H1 (cell line): ENCODE results near the gene VWCE. TPM values are rescaled to one million over a fixed set of nuclear protein-coding genes. Genes with fewer than 3 reads are reported as not detected.

Source experiments
- CTCF ChIA-PET: fragments of 300-600 bp; sonication (Branson Sonifier 250); formaldehyde crosslinking; loops from one replicate; lab custom pipeline; 2021; ENCODE audit not compliant: partially characterized antibody; lab: Charles Lee
- POLR2A ChIA-PET: fragments of 300-600 bp; sonication (Branson Sonifier 250); formaldehyde crosslinking; loops from one replicate; lab custom pipeline; 2021; ENCODE audit warnings: inconsistent platforms; ENCODE audit not compliant: partially characterized antibody; lab: Charles Lee
- DNase-seq, 2 experiments: peaks; one replicate each; pipeline versions ENCODE4 v3.0.0 to v3.0.0-alpha.2; 2010 to 2022; ENCODE audit warnings: low spot score in 2 of 2, low read depth in 1 of 2, mixed read lengths in 1 of 2
- FAIRE-seq: peaks from 2 replicates; lab custom pipeline; 2011; peaks lifted over from hg19 to GRCh38; lab: Jason Lieb, UNC
- H2AFZ ChIP-seq: 2 replicates; pipeline ENCODE4 v1.8.1; 2012; ENCODE audit warnings: low read length, inconsistent platforms
- H2AK5ac ChIP-seq: 2 replicates; pipeline ENCODE4 v1.6.1; 2013; ENCODE audit warnings: low read depth, low read length
- H2BK120ac ChIP-seq: replicated peaks from 2 replicates; pipeline ENCODE3; 2013; ENCODE audit warnings: low read depth, low read length, inconsistent platforms
- H2BK12ac ChIP-seq: 2 replicates; pipeline ENCODE4 v1.6.1; 2013; ENCODE audit warnings: low read depth, low read length
- H2BK15ac ChIP-seq: 2 replicates; pipeline ENCODE4 v1.6.1; 2013; ENCODE audit warnings: low read length
- H2BK20ac ChIP-seq: 2 replicates; pipeline ENCODE4 v1.6.1; 2013; ENCODE audit warnings: low read length
- H2BK5ac ChIP-seq: 2 replicates; pipeline ENCODE4 v1.6.1; 2013; ENCODE audit warnings: low read depth, low read length
- H3K14ac ChIP-seq: 2 replicates; pipeline ENCODE4 v1.6.1; 2013; ENCODE audit warnings: inconsistent platforms; ENCODE audit not compliant: insufficient read length
- H3K18ac ChIP-seq: 2 replicates; pipeline ENCODE4 v1.6.1; 2013; ENCODE audit warnings: low read length; ENCODE audit errors: extremely low read depth
- H3K23ac ChIP-seq: 2 replicates; pipeline ENCODE4 v1.6.1; 2013; ENCODE audit warnings: inconsistent platforms; ENCODE audit not compliant: insufficient read length
- H3K23me2 ChIP-seq: 2 replicates; pipeline ENCODE4 v1.6.1; 2013; ENCODE audit warnings: low read depth, low read length
- H3K27ac ChIP-seq: 2 replicates; pipeline ENCODE4 v1.6.1; 2011; ENCODE audit warnings: low read depth, low read length, inconsistent platforms
- H3K27me3 ChIP-seq, 4 experiments: replicated peaks in 1 of 4; 1 replicate in 1 of 4; 2 replicates in 3 of 4; pipeline versions ENCODE4 v1.6.1 to v1.8.1; 2011 to 2013; ENCODE audit warnings: low read length in 3 of 4, mild to moderate bottlenecking in 3 of 4, inconsistent platforms in 2 of 4, mixed read lengths in 2 of 4, moderate library complexity in 1 of 4; ENCODE audit not compliant: control insufficient read depth in 3 of 4, insufficient read depth in 3 of 4; ENCODE audit errors: extremely low read depth in 1 of 4
- H3K36me3 ChIP-seq, 4 experiments: 2 replicates each; pipeline versions ENCODE4 v1.6.1 to v1.8.1; 2011 to 2013; ENCODE audit warnings: mild to moderate bottlenecking in 4 of 4, low read length in 3 of 4, moderate library complexity in 2 of 4, control low read depth in 1 of 4, inconsistent platforms in 1 of 4; ENCODE audit not compliant: insufficient read depth in 4 of 4, control insufficient read depth in 2 of 4
- H3K4ac ChIP-seq: replicated peaks from 2 replicates; pipeline ENCODE3; 2013; ENCODE audit warnings: low read length, low read depth, mixed read lengths, inconsistent platforms; ENCODE audit not compliant: insufficient read length
- H3K4me1 ChIP-seq, 4 experiments: replicated peaks in 1 of 4; 1 replicate in 1 of 4; 2 replicates in 3 of 4; pipeline versions ENCODE4 v1.6.1 to v1.8.1; 2011 to 2013; ENCODE audit warnings: low read length in 3 of 4, inconsistent platforms in 2 of 4, mixed read lengths in 1 of 4; ENCODE audit not compliant: insufficient read depth in 4 of 4, control insufficient read depth in 3 of 4
- H3K4me2 ChIP-seq, 2 experiments: 2 replicates each; pipeline versions ENCODE4 v1.6.1 to v1.8.1; 2011 to 2013; ENCODE audit warnings: low read depth in 2 of 2, low read length in 2 of 2, control low read depth in 1 of 2, inconsistent platforms in 1 of 2, mild to moderate bottlenecking in 1 of 2; ENCODE audit not compliant: insufficient read depth in 1 of 2
- H3K4me3 ChIP-seq, 4 experiments: fragments of 200-600, 300-600 bp in 1 of 4; sonication (generic), shearing (Covaris generic), sonication (Bioruptor Twin) in 1 of 4; 2 replicates each; pipeline versions ENCODE4 v1.5.1 to v1.8.1; 2011 to 2016; ENCODE audit warnings: low read length in 4 of 4, low read depth in 3 of 4, control low read depth in 2 of 4, inconsistent platforms in 2 of 4, mild to moderate bottlenecking in 2 of 4, mixed read lengths in 1 of 4, moderate library complexity in 1 of 4; ENCODE audit not compliant: insufficient read depth in 2 of 4; ENCODE audit errors: extremely low read depth in 1 of 4
- H3K56ac ChIP-seq: replicated peaks from 2 replicates; pipeline ENCODE3; 2013; ENCODE audit warnings: low read depth, mild to moderate bottlenecking, mixed read lengths, low read length, inconsistent platforms; ENCODE audit not compliant: insufficient read length
- H3K79me1 ChIP-seq: 2 replicates; pipeline ENCODE4 v1.6.1; 2013; ENCODE audit warnings: low read depth, low read length, control low read depth
- H3K79me2 ChIP-seq, 2 experiments: 2 replicates each; pipeline versions ENCODE4 v1.6.1 to v1.8.1; 2012 to 2013; ENCODE audit warnings: low read length in 2 of 2, mild to moderate bottlenecking in 2 of 2, inconsistent platforms in 1 of 2; ENCODE audit not compliant: insufficient read depth in 2 of 2, control insufficient read depth in 1 of 2
- H3K9ac ChIP-seq, 4 experiments: replicated peaks in 1 of 4; 1 replicate in 1 of 4; 2 replicates in 3 of 4; pipeline versions ENCODE4 v1.6.1 to v1.8.1; 2011 to 2013; ENCODE audit warnings: low read depth in 3 of 4, low read length in 3 of 4, control low read depth in 2 of 4, mild to moderate bottlenecking in 2 of 4, moderate library complexity in 2 of 4, inconsistent platforms in 1 of 4; ENCODE audit errors: extremely low read depth in 1 of 4
- H3K9me3 ChIP-seq, 2 experiments: 2 replicates each; pipeline versions ENCODE4 v1.6.1 to v1.8.1; 2012 to 2013; ENCODE audit warnings: mild to moderate bottlenecking in 2 of 2, moderate library complexity in 2 of 2, control low read depth in 1 of 2, inconsistent platforms in 1 of 2, low read depth in 1 of 2, low read length in 1 of 2, mixed read lengths in 1 of 2; ENCODE audit not compliant: insufficient read depth in 2 of 2
- H4K20me1 ChIP-seq, 2 experiments: replicated peaks in 1 of 2; 2 replicates each; pipeline versions ENCODE3 to v1.8.1; 2011 to 2013; ENCODE audit warnings: inconsistent platforms in 2 of 2, low read length in 2 of 2, mild to moderate bottlenecking in 1 of 2; ENCODE audit not compliant: insufficient read depth in 2 of 2, control insufficient read depth in 1 of 2
- H4K5ac ChIP-seq: 2 replicates; pipeline ENCODE4 v1.6.1; 2013; ENCODE audit warnings: low read length, low read depth, mixed read lengths, inconsistent platforms; ENCODE audit not compliant: insufficient read length
- H4K8ac ChIP-seq: 2 replicates; pipeline ENCODE4 v1.8.0; 2013; ENCODE audit warnings: mild to moderate bottlenecking, moderate library complexity, low read length, inconsistent platforms; ENCODE audit not compliant: insufficient read depth; ENCODE audit errors: extremely low read depth
- H4K91ac ChIP-seq: replicated peaks from 2 replicates; pipeline ENCODE3; 2013; ENCODE audit warnings: low read length, mixed read lengths, inconsistent platforms; ENCODE audit not compliant: insufficient read length
- EGR1 ChIP-seq: IDR thresholded peaks from 2 replicates; pipeline ENCODE4 v1.6.1; 2011; ENCODE audit warnings: low read depth, low read length, borderline replicate concordance
- WGBS, 2 experiments: shearing (Covaris generic) in 1 of 2; methylation state at CpG; one replicate each; pipeline versions ENCODE4 v1.1.6 to v1.1.7; 2013 to 2015; ENCODE audit warnings: low lambda C conversion rate in 2 of 2, mixed read lengths in 2 of 2, inconsistent platforms in 1 of 2, low coverage in 1 of 2, missing lambda C conversion rate in 1 of 2; ENCODE audit not compliant: insufficient replicate concordance in 2 of 2, insufficient coverage in 1 of 2, insufficient read length in 1 of 2; ENCODE audit errors: extremely low coverage in 1 of 2, missing lambda C conversion rate in 1 of 2; 5-methylcytosine and 5-hydroxymethylcytosine counted together
- polyA plus RNA-seq, 7 experiments: library from polyadenylated mRNA; depleted of rRNA in 3 of 7; stranded (reverse) in 5 of 7; unstranded in 2 of 7; fragments of >200 nt in 5 of 7; fragments of 200-250 nt in 2 of 7; gene quantifications; 1 replicate in 5 of 7; 2 replicates in 1 of 7; 4 replicates in 1 of 7; pipeline versions ENCODE4 v1.2.1 to v1.2.3, GENCODE V29; 2011 to 2013; ENCODE audit warnings: missing spikeins in 2 of 7, mixed read lengths in 2 of 7
- total RNA-seq: library from RNA; stranded (reverse); fragmentation: NEBNext Ultra II Directional; extraction: Animal tissue kit (Norgen Biotek cat#: 25700); gene quantifications from 2 replicates; pipeline ENCODE4 v1.2.1, GENCODE V29; 2021

Gene VWCE
- total and polyA plus RNA-seq, 2 of the 8 experiments (the other 6 are each of a cell fraction or from before 2014, with no cell fraction given) = 9.5 to 12.3 TPM

GRCh38 chr11:61302550-61302949 is 7.4 kb upstream of the VWCE start:
- Histone ChIP-seq H2AK5ac (no peak overlapping the region), H2BK20ac (no peak overlapping the region), H3K36me3 (peaks cover 43 to 84% (median 65%) of the 10 kb centered on the region in 4 experiments), H3K79me2 (no peaks in the 10 kb centered on the region), H2AFZ (no peak overlapping the region), H3K27ac (no peak overlapping the region), H3K23ac (no peak overlapping the region), H2BK12ac (no peak overlapping the region), H3K4me2 (no peak overlapping the region), H3K9me3 (no peaks in the 10 kb centered on the region), H4K8ac (no peak overlapping the region), H3K18ac (no peak overlapping the region), H2BK120ac (no peak overlapping the region), H4K91ac (no peak overlapping the region), H3K56ac (no peak overlapping the region), H4K20me1 (peaks cover 2 to 4% of the 10 kb centered on the region in 2 experiments), H3K23me2 (no peaks in the 10 kb centered on the region; the same call in 1 of the 2 replicates), H3K14ac (no peak overlapping the region), H3K4me1 (peaks cover 0 to 3% (median 1%) of the 10 kb centered on the region in 4 experiments; a peak in 3 of 7 replicates), H2BK15ac (no peak overlapping the region), H4K5ac (no peak overlapping the region), H2BK5ac (no peak overlapping the region), H3K4me3 (no peak overlapping the region), H3K79me1 (no peaks in the 10 kb centered on the region), H3K9ac (no peak overlapping the region), H3K4ac (no peak overlapping the region), H3K27me3 (no peaks in the 10 kb centered on the region)
- WGBS, 2 experiments = 91% methylated on average over 13 of the region's 13 CpGs; no CpG with 5 or more reads in 1 of the 2 experiments
- no peak for DNase-seq
- ChIA-PET POLR2A (interaction anchor here (1.6 to 1.8 kb wide), 4 partner anchors 8 to 31 kb away, joined by 3 to 8 read pairs (median 6); partner anchors contain the start of genes DDB1 and TKFC), CTCF (interaction anchor here (0.7 to 1.2 kb wide), 2 partner anchors 10 to 82 kb away, joined by 3 to 4 read pairs; no protein-coding TSS in a partner anchor)
- TF ChIP-seq EGR1 = no peak
- no peak for FAIRE-seq
